ENCODE measurements around the gene OGFRL1.

Gene OGFRL1

GRCh38 chr6:71268735-71269437 is 19.7 kb upstream of the OGFRL1 start:
- DNase-seq (ENCODE audit: low spot score in 2 of 2) = no peak
- H3K27ac Mint-ChIP-seq = no peak overlapping the region
- H3K36me3 Mint-ChIP-seq = no peaks in the 10 kb centered on the region
- H3K4me3 Mint-ChIP-seq = no peak overlapping the region
- H3K9me3 Mint-ChIP-seq = no peaks in the 10 kb centered on the region
- no peak for ATAC-seq
- H3K4me1 Mint-ChIP-seq = peaks cover 9% of the 10 kb centered on the region

- ATAC-seq = no peak
These were observed 10.5 kb upstream of the OGFRL1 start for GRCh38 chr6:71277926-71278600.

GRCh38 chr6:71279321-71279720 is 9.3 kb upstream of the OGFRL1 start:
- Mint-ChIP-seq H3K9me3 (no peaks in the 10 kb centered on the region), H3K27ac (no peak overlapping the region)
- ATAC-seq = no peak

More at GRCh38 chr6:71277926-71278600, 10.5 kb upstream of the OGFRL1 start:
- H3K4me1 Mint-ChIP-seq = no peaks in the 10 kb centered on the region
- DNase-seq (ENCODE audit: low spot score in 2 of 2) = no peak
- H3K27ac Mint-ChIP-seq = no peak overlapping the region
- H3K4me3 Mint-ChIP-seq = no peak overlapping the region
- H3K36me3 Mint-ChIP-seq = no peaks in the 10 kb centered on the region
- H3K9me3 Mint-ChIP-seq = no peaks in the 10 kb centered on the region

GRCh38 chr6:71279740-71280139 is 8.9 kb upstream of the OGFRL1 start:
- Mint-ChIP-seq H3K27ac (no peak overlapping the region), H3K4me1 (no peaks in the 10 kb centered on the region), H3K9me3 (no peaks in the 10 kb centered on the region), H3K36me3 (no peaks in the 10 kb centered on the region), H3K4me3 (no peak overlapping the region)
- no peak for ATAC-seq
- DNase-seq (ENCODE audit: low spot score in 2 of 2) = no peak

More at GRCh38 chr6:71279321-71279720, 9.3 kb upstream of the OGFRL1 start:
- Mint-ChIP-seq H3K4me1 (no peaks in the 10 kb centered on the region), H3K4me3 (no peak overlapping the region), H3K36me3 (no peaks in the 10 kb centered on the region)
- no peak for DNase-seq (ENCODE audit: low spot score in 2 of 2)

- Mint-ChIP-seq H3K4me3 (no peak overlapping the region), H3K27ac (no peak overlapping the region), H3K36me3 (no peaks in the 10 kb centered on the region)
These were observed 7.9 kb upstream of the OGFRL1 start for GRCh38 chr6:71280701-71281100.

GRCh38 chr6:71284785-71285184 is 3.8 kb upstream of the OGFRL1 start:
- Mint-ChIP-seq H3K4me1 (peaks cover 12% of the 10 kb centered on the region), H3K9me3 (no peaks in the 10 kb centered on the region), H3K27ac (no peak overlapping the region), H3K4me3 (no peak overlapping the region), H3K36me3 (no peaks in the 10 kb centered on the region)
- DNase-seq (ENCODE audit: low spot score in 2 of 2) (no peak), ATAC-seq (no peak)

More at GRCh38 chr6:71280701-71281100, 7.9 kb upstream of the OGFRL1 start:
- H3K9me3 Mint-ChIP-seq = no peaks in the 10 kb centered on the region
- no peak for DNase-seq (ENCODE audit: low spot score in 2 of 2)
- no peak for ATAC-seq
- H3K4me1 Mint-ChIP-seq = no peaks in the 10 kb centered on the region

- no peak overlapping the region for H3K27ac Mint-ChIP-seq
These were observed 1.6 kb upstream of the OGFRL1 start for GRCh38 chr6:71287038-71287437.

GRCh38 chr6:71287926-71288227 is 734 bp upstream of the OGFRL1 start:
- Mint-ChIP-seq H3K36me3 (no peaks in the 10 kb centered on the region), H3K4me1 (peaks cover 38% of the 10 kb centered on the region), H3K27ac (peak overlapping the region; percentile 47), H3K4me3 (peak overlapping the region; percentile 72), H3K9me3 (no peaks in the 10 kb centered on the region)
- ATAC-seq (no peak), DNase-seq (ENCODE audit: low spot score in 2 of 2) (no peak)

More at GRCh38 chr6:71287038-71287437, 1.6 kb upstream of the OGFRL1 start:
- Mint-ChIP-seq H3K4me3 (no peak overlapping the region), H3K9me3 (no peaks in the 10 kb centered on the region), H3K36me3 (no peaks in the 10 kb centered on the region), H3K4me1 (peaks cover 35% of the 10 kb centered on the region)
- DNase-seq (ENCODE audit: low spot score in 2 of 2) (no peak), ATAC-seq (no peak)

- peaks cover 38% of the 10 kb centered on the region for H3K4me1 Mint-ChIP-seq
- no peaks in the 10 kb centered on the region for H3K9me3 Mint-ChIP-seq
- DNase-seq (ENCODE audit: low spot score in 2 of 2) (peak; percentile 29 to 70), ATAC-seq (peak; percentile 1)
- peak overlapping the region; percentile 76 for H3K27ac Mint-ChIP-seq
- peak overlapping the region; percentile 72 for H3K4me3 Mint-ChIP-seq
- H3K36me3 Mint-ChIP-seq = peaks cover 12% of the 10 kb centered on the region
These were observed 609 bp downstream of the OGFRL1 start for GRCh38 chr6:71289039-71289801.

GRCh38 chr6:71289802-71290175 is 1.2 kb downstream of the OGFRL1 start:
- peaks cover 38% of the 10 kb centered on the region for H3K4me1 Mint-ChIP-seq
- no peak for ATAC-seq

GRCh38 chr6:71290611-71291010 is 2.0 kb downstream of the OGFRL1 start:
- Mint-ChIP-seq H3K36me3 (peaks cover 26% of the 10 kb centered on the region), H3K9me3 (no peaks in the 10 kb centered on the region), H3K4me1 (peaks cover 38% of the 10 kb centered on the region), H3K27ac (no peak overlapping the region), H3K4me3 (peak overlapping the region; percentile 5)
- no peak for ATAC-seq
- DNase-seq (ENCODE audit: low spot score in 2 of 2) = no peak

More at GRCh38 chr6:71289802-71290175, 1.2 kb downstream of the OGFRL1 start:
- Mint-ChIP-seq H3K27ac (peak overlapping the region; percentile 76), H3K36me3 (peaks cover 18% of the 10 kb centered on the region), H3K4me3 (peak overlapping the region; percentile 72), H3K9me3 (no peaks in the 10 kb centered on the region)
- no peak for DNase-seq (ENCODE audit: low spot score in 2 of 2)

GRCh38 chr6:71292001-71292400 is 3.4 kb downstream of the OGFRL1 start:
- peaks cover 38% of the 10 kb centered on the region for H3K4me1 Mint-ChIP-seq
- H3K27ac Mint-ChIP-seq = peak overlapping the region; percentile 61
- H3K4me3 Mint-ChIP-seq = no peak overlapping the region
- no peak for DNase-seq (ENCODE audit: low spot score in 2 of 2)
- no peaks in the 10 kb centered on the region for H3K9me3 Mint-ChIP-seq
- peak; percentile 4 for ATAC-seq
- H3K36me3 Mint-ChIP-seq = peaks cover 29% of the 10 kb centered on the region

GRCh38 chr6:71294121-71294523 is 5.5 kb downstream of the OGFRL1 start:
- Mint-ChIP-seq H3K36me3 (peaks cover 34% of the 10 kb centered on the region), H3K9me3 (no peaks in the 10 kb centered on the region), H3K4me1 (peaks cover 31% of the 10 kb centered on the region), H3K27ac (no peak overlapping the region), H3K4me3 (no peak overlapping the region)
- ATAC-seq = no peak
- no peak for DNase-seq (ENCODE audit: low spot score in 2 of 2)

- no peak for DNase-seq (ENCODE audit: low spot score in 2 of 2)
- Mint-ChIP-seq H3K9me3 (no peaks in the 10 kb centered on the region), H3K4me3 (no peak overlapping the region), H3K36me3 (peaks cover 61% of the 10 kb centered on the region), H3K27ac (no peak overlapping the region), H3K4me1 (no peaks in the 10 kb centered on the region)
- ATAC-seq = no peak
These were observed 9.8 kb downstream of the OGFRL1 start for GRCh38 chr6:71298459-71298858.

GRCh38 chr6:71299541-71300470 is 11.2 kb downstream of the OGFRL1 start:
- no peak for DNase-seq (ENCODE audit: low spot score in 2 of 2)
- peaks cover 48% of the 10 kb centered on the region for H3K36me3 Mint-ChIP-seq
- H3K9me3 Mint-ChIP-seq = no peaks in the 10 kb centered on the region
- no peak overlapping the region for H3K4me3 Mint-ChIP-seq
- no peaks in the 10 kb centered on the region for H3K4me1 Mint-ChIP-seq
- no peak overlapping the region for H3K27ac Mint-ChIP-seq
- no peak for ATAC-seq
